HG03139 (cell line): ENCODE measurements around the gene CAMSAP2.
"Not testable (repeated sequence)": the region's sequence is repeated elsewhere in the genome, so short reads cannot be mapped to it uniquely, and the experiment has no call there.

Experiments
- ATAC-seq: cut with Tn5 transposase; IDR thresholded peaks from one replicate; pipeline ENCODE4 v1.9.1; 2021; ENCODE audit not compliant: unreplicated experiment

The CAMSAP2 gene

DNA sequence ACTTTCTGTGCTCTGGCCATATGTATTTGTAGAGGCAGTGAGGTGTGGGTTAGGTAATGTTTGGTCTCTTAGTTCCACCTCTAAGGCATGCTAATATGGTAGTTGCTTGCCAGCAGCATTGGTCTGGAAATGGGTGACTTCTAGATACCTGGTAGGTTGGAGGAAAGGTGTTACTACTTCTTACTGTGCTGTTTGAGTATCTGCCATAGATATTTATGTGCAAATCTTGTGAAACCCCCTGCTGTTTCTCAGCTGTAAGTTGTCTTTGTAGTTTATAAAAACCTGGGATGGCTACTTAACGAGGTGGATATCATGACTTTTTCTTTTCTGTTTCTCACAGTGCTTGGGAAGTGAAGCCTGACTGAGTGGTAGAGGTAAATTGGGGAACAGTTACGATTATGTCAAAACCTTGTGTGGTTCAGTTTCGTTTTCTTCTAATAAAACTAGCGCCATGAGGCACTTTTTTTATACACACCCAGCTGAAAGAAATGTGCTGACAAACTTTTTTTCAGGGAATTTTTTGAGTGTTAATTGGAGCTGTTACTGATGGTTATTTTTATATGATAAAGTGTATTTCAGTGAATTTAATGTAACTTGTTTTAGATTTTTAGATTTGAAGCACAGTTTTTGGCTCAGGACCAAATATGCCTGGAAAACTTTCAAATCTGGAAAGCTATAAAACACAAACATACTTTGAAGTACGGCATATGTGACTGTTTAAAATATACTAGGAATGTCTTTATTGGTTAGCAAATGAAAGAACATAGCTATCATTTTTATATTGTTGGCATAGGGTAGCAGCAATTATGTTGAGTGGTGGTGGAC is 42.1 kb downstream of the CAMSAP2 start:
- ATAC-seq, result no peak

DNA sequence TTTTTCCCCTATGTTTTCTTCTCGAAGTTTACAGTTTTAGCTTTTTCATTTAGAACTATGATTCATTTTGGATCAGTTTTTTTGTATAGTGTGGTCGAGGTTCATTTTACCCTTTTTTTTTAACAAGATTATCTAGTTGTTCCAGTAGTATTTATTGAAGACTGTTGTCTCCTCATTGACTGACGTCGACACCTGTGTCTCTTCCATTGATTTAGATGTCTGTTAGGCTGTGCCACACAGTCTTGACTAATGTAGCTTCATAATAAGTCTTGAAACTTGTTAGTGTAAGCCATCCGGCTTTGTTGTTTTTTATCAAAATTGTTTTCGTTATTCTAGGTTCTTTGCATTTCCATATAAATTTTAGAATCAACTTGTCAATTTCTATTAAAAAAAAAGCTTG is 45.2 kb downstream of the CAMSAP2 start:
- no peak for ATAC-seq

DNA sequence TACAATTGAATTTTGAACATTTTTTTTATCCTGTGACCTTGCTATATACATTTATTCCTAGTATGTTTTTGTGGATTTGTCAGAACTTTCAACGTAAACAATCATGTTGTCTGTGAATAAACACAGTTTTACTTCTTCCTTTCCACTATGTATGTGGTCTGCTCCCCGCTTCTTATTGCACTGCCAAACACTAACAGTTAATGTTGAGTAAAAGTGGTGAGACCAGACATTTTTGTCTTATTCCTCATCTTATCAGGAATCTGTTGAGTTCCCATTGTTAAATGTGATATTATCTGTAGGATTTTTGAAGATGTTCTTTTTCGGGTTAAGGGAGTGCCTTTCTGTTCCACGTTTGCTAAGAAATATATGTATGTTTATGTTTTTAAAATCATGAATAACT is 45.9 kb downstream of the CAMSAP2 start:
- ATAC-seq, result no peak

- ATAC-seq, result no peak
Observed at GRCh38 chr1:200786788-200787187, 48.1 kb downstream of the CAMSAP2 start.

DNA sequence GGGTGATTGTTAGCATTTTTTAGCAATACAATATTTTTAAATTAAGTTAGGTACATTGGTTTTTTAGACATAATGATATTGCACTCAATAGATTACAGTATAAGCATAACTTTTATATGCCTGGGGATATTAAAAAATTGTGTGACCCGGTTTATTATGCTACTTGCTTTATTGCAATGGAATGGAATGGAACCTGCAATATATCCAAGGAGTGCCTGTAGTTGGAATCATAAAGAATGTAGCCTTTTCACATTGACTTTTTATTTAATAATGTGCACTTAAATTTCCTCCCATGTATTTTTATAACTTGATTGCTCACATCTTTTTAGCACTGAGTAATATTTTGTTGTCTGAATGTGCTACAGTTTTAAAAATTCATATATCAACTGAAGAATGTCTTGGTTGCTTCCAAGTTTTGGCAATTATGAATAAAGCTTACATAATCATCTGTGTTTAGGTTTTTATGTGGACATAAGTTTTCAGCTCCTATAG is 49.2 kb downstream of the CAMSAP2 start:
- no peak for ATAC-seq

- not testable (repeated sequence) for ATAC-seq
Observed at GRCh38 chr1:200791012-200791411, 52.3 kb downstream of the CAMSAP2 start.

DNA sequence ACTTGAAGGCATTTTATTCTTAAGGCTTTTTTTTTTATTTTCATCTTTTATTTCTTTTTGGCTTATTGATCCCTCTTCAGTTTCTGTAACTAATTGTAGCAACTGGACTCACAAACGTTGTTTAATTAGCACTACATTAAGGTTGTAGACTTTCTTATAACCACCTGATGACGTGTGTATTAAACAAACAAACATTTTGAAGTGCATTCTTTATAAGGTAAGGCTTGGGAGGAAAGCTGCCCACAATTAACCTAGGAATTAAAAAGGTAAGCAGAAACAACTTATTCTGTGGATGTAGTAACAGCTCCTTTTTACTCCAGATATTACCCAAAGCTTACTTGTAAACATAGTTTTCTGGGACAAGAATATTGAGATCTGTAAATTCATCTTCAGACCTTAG is 55.0 kb downstream of the CAMSAP2 start:
- no peak for ATAC-seq

DNA sequence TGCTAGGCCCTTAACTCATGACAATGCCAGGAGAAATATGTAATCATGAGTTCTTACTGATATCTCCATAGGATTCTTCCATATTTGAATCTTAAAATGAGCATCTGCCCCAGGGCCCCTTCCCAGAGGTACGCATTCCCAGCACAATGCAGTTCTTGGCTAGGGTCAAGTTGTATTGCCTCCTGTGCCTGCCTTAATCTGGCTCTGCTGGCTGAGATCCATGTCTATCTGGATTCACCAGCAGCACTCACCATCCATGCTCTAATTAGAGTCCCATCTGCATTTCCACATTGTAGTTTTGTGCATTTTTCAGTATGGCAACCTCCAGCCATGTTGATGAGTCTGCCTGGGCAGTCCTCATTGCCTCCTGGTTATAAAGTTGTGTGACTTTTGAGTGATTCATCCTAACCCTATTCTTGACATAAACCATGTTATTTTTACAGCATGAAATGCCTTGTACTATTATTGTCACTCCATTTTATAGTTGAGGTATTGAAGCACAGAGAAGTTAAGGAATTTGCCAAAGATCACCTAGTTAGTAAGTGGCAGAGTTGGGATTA is 55.9 kb downstream of the CAMSAP2 start:
- ATAC-seq, result no peak

- no peak for ATAC-seq
Observed at GRCh38 chr1:200795156-200795555, 56.5 kb downstream of the CAMSAP2 start.

DNA sequence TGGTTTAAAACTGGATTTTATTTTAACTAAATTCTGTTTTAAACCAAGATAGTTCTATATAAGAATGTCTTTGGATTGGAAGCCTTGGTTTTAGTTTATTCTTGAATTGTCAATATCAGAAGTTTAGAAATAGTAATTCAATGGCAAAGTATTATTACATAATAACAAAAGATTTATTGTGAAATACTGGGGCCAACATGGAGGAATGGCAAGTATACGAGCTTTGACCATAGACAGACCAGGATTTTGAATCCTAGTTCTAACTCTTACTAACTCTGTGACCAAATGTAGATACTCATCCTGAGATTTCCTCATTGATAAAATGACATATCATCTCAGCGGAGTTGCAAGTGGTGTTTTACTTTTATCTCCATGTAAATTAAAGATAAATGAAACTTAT is 63.3 kb downstream of the CAMSAP2 start:
- ATAC-seq, result no peak

DNA sequence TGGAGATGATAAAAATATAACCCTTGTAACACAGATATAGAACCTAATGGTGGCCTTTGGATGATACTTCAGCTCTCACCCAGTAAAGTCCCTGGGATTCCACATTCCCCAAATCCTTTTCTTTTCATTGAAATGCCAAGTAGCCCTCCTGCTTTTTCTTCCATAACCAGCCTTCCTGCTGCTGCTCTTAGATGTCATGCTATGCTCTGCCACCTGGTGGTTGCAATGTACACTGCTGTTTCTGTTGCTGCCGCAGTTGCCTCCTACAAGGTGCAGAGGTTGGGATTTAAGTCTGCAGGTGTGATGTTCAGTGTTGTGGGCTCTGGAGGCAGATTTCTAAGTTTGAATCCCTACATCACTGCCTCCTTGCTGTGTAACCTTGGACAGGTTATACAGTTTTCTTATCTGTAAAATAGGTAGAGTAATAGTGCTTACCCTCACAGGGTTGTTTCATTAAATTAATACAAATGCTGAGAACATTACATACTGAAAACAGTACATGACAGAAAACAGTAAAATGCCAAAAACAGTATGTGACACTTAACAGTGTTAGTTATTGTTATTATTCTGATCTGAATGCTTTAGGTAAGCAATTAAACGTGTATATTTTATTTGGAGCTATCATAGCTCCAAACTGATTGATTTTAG is 64.3 kb downstream of the CAMSAP2 start:
- ATAC-seq, result no peak

DNA sequence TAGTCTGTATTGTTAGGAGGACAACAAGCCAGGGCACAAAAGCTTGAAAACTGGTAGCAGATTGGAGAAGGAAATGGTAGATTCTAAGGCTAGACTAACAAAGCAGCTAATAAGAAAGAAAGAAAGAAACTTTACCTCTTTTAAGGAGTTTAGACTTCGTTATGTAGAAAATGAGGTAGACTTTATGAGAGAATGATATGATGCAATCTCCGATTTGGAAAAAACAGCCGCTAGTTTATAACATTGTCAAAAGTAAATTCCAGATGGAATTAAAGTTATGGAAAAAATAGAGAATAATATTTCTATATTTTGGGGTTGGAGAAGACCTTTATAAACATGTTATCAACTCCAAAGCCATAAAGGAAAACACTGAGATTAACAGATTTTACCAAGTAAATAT is 67.0 kb downstream of the CAMSAP2 start:
- ATAC-seq, result no peak

- no peak for ATAC-seq
Observed at GRCh38 chr1:200808846-200809245, 70.2 kb downstream of the CAMSAP2 start.

- no peak for ATAC-seq
Observed at GRCh38 chr1:200811704-200812103, 73.0 kb downstream of the CAMSAP2 start.

DNA sequence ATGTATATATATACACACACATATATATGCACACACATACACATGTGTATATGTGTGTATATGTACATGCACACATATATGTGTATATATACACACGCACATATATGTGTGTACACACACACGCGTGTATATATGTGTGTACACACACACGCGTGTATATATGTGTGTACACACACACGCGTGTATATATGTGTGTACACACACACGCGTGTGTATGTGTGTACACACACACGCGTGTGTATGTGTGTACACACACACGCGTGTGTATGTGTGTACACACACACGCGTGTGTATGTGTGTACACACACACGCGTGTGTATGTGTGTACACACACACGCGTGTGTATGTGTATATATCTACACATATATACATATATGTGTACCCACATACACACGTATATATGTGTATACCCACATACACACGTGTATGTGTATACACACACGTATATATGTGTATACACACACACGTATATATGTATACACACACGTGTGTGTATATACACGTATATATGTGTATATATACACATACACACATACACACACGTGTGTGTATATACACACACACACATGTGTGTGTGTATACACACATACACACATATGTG is 78.0 kb downstream of the CAMSAP2 start:
- ATAC-seq, result not testable (repeated sequence)

- no peak for ATAC-seq
Observed at GRCh38 chr1:200818248-200818647, 79.6 kb downstream of the CAMSAP2 start.

DNA sequence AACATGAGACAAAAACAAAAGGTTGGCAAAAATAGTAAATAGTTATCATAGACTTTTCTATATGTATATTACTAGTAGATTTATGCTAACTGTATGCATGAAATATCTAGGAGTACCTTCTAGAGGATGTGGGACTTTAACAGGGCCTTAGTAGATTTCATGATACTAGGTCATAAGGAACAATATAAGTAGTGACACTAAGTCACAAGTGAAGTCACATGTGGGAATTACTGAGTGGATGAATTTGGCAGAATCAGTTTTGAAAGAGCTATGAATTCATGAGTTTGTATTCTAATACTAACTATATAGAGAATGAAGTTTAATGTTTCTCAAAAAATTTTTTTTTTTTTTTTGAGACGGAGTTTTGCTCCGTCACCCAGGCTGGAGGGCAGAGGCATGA is 81.0 kb downstream of the CAMSAP2 start:
- ATAC-seq, result no peak

- ATAC-seq, result no peak
Observed at GRCh38 chr1:200831091-200831490, 92.4 kb downstream of the CAMSAP2 start.

GRCh38 chr1:200834383-200834782 is 95.7 kb downstream of the CAMSAP2 start:
- ATAC-seq, result no peak

DNA sequence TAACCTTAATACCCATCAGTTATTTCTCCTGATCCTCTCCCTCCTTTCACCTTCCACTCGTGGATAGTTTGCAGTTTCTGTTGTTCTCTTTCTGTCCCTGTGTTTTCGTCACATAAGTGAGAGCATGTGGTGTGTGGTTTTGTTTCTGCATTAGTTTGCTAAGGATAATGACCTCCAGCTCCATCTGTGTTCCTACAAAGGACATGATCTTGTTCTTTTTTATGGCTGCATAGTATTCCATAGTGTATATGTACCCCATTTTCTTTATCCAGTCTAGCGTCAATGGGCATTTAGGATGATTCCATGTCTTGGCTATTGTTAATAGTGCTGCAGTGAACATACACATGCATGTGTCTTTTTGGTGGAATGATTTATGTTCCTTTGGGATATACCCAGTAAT is 97.5 kb downstream of the CAMSAP2 start:
- no peak for ATAC-seq

DNA sequence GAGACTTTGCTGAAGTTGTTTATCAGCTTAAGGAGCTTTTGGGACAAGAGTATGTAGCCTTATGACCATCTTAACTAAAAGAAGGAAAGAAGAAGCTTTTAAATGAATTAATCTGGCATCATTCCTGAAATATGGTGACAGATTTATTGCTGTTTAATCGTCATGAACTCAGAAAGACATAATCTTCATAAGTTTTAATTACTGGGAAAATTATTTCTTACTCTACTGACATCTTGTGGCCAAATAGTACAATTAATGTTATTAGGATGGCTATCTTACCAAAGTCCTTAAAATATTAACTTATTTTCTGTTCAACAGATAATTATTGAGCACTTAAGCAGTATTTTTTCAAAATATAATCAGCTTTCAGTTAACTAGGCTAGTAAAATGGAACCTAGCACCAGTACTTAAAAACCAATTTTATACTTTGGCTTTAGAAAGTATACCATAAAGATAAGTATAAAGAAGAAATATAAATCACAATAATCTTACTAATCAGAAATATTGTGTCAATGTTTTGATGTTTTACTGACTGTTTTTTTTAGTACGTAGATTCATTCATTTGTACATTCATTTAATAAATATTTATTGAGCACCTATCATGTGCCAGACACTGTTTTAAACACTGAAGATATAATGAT is 99.4 kb downstream of the CAMSAP2 start:
- ATAC-seq, result no peak
